ENCODE results near the gene UGT1A10. TPM values are rescaled to one million over a fixed set of nuclear protein-coding genes. Genes with fewer than 3 reads are reported as not detected.

The UGT1A10 gene
- total and polyA plus RNA-seq, 10 of the 15 experiments (the other 5 are each of a cell fraction or from before 2014, with no cell fraction given): not detected

- FAIRE-seq (no peak), DNase-seq (ENCODE audit: low read depth, low spot score) (no peak), ATAC-seq (no peak)
- H3K4me2 ChIP-seq (ENCODE audit: control insufficient read depth, insufficient read depth): no peak overlapping the region
- no peak overlapping the region for H3K27ac ChIP-seq (ENCODE audit: control insufficient read depth, insufficient read depth)
- peaks cover 0 to 3% of the 10 kb centered on the region in 2 experiments; a peak in 1 of 4 replicates for H3K27me3 ChIP-seq (replicated peaks in 1 of 2; ENCODE audit: control insufficient read depth in 2 of 2, insufficient read depth in 2 of 2, low read length in 1 of 2)
- H3K4me3 ChIP-seq: no peak overlapping the region
- no peaks in the 10 kb centered on the region for H3K36me3 ChIP-seq (ENCODE audit: control insufficient read depth in 2 of 2, insufficient read depth in 2 of 2, low read length in 1 of 2)
- in situ Hi-C loops (cut with MboI): no loop called here
- H4K20me1 ChIP-seq (ENCODE audit: control insufficient read depth, insufficient read depth): no peaks in the 10 kb centered on the region
- no peak overlapping the region for H2AFZ ChIP-seq (ENCODE audit: control insufficient read depth, low read depth, low read length)
- no peak overlapping the region for H3K9ac ChIP-seq (ENCODE audit: control insufficient read depth, insufficient read depth, low read length)
- no peaks in the 10 kb centered on the region for H3K79me2 ChIP-seq (ENCODE audit: control insufficient read depth, insufficient read depth, low read length)
- WGBS (ENCODE audit: insufficient coverage, insufficient replicate concordance, low lambda C conversion rate, missing lambda C conversion rate): 3% methylated on average over 3 of the region's 3 CpGs
- intact Hi-C loops (cut with micrococcal nuclease; ENCODE audit: unreplicated experiment): no loop called here
- RAD21 ChIA-PET (ENCODE audit: unreplicated experiment): no interaction called here
- TF ChIP-seq YBX1 (IDR thresholded peaks at IDR 0.05): no peak
- TF ChIP-seq MXI1 (IDR thresholded peaks at IDR 0.05; ENCODE audit: low read depth, low read length): no peak
- TF ChIP-seq CBX3 (IDR thresholded peaks at IDR 0.05; ENCODE audit: borderline replicate concordance, low read depth): no peak
- no peak for TF ChIP-seq HCFC1 (IDR thresholded peaks at IDR 0.05; ENCODE audit: low read length)
- no peak for TF ChIP-seq CTCF (IDR thresholded peaks at IDR 0.05 in 2 of 3, conservative IDR thresholded peaks at IDR 0.05 in 1 of 3; ENCODE audit: control insufficient read depth in 2 of 3, extremely low read depth in 1 of 3, insufficient read depth in 1 of 3, low read depth in 3 of 3, low read length in 3 of 3)
- TF ChIP-seq SUPT20H (IDR thresholded peaks at IDR 0.05; ENCODE audit: borderline replicate concordance, control insufficient read depth, low read depth, low read length): no peak
- TF ChIP-seq SPI1 (IDR thresholded peaks at IDR 0.05; ENCODE audit: borderline replicate concordance, insufficient read depth, low read depth, low read length): no peak
- no peak for TF ChIP-seq ETV6 (conservative IDR thresholded peaks at IDR 0.05 in 1 of 2, IDR thresholded peaks at IDR 0.05 in 1 of 2; ENCODE audit: borderline replicate concordance in 1 of 2, low read depth in 1 of 2)
- TF ChIP-seq NBN (IDR thresholded peaks at IDR 0.05): no peak
- no peak for TF ChIP-seq TARDBP (IDR thresholded peaks at IDR 0.05; ENCODE audit: borderline replicate concordance)
- TF ChIP-seq PAX5 (IDR thresholded peaks at IDR 0.05; ENCODE audit: borderline replicate concordance, low read depth, low read length): no peak
- TF ChIP-seq PML (IDR thresholded peaks at IDR 0.05; ENCODE audit: low read length): no peak
- TF ChIP-seq BCL3 (IDR thresholded peaks at IDR 0.05; ENCODE audit: borderline replicate concordance, insufficient read depth, low read depth, low read length, poor library complexity, severe bottlenecking): no peak
- no peaks in the 10 kb centered on the region for H3K9me3 ChIP-seq (replicated peaks; ENCODE audit: control insufficient read depth, insufficient read depth, low read length)
- H3K4me1 ChIP-seq (ENCODE audit: control insufficient read depth, insufficient read depth, low read length): no peaks in the 10 kb centered on the region
- SMC1A ChIA-PET (ENCODE audit: uncharacterized antibody, unreplicated experiment): no interaction called here
- CTCF ChIA-PET: no interaction called here
- POLR2A ChIA-PET: no interaction called here
- BruUV-seq (replicated peaks): no TSS peak
Measured at GRCh38 chr2:233689501-233689900, 53.3 kb downstream of the UGT1A10 start.

Measured in GM12878 (cell line).